NCI-H2196 treated with DMSO at 0.1 percent for 48 hours (cell line): ENCODE measurements around the gene CPNE1.
"Not testable (repeated sequence)": the region's sequence is repeated elsewhere in the genome, so short reads cannot be mapped to it uniquely, and the experiment has no call there.

Experiments
- DNase-seq: peaks from one replicate; lab custom pipeline; 2025; ENCODE audit not compliant: unreplicated experiment; lab: John Stamatoyannopoulos, UW

The CPNE1 gene

DNA sequence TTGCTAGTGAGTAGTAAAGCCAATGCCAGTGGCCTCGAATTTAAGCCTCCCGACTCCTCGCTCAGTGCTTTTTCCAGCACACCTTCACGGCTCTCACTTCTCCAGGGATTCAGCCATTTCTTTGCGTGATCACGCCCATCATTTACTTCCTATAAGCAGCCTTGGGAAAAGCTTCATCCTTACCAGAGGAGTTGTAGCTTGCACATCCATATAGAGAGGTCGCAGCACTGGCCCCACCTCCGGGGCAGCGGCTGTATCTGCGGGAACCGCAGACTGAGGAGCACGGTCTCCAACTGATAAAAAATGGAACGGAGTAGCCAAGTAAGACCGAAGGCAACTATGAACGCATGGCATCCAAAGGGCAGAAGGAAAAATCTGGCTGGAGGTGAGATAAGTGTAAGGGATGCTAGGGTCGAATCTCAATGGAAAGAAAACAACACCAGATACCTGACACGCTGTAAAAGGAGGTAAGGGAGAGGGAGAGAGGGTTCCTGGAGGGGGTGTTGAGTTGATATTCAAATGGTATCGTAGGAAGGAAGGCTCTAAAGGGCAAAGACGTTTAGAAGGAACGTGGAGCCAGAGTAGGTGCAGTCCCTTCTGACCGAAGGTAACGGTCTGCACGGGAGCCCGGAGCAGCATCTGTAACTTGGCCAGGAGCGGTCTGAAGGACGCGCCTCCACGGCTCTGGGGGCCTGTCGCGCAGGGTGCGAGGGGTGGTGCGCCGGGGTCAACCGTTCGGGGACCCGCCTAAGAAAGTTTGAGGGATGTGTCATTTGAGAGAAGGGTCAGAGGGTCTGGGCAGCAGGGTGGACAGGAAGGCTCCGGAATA is 33.8 kb upstream of the CPNE1 start:
- DNase-seq, result no peak

DNA sequence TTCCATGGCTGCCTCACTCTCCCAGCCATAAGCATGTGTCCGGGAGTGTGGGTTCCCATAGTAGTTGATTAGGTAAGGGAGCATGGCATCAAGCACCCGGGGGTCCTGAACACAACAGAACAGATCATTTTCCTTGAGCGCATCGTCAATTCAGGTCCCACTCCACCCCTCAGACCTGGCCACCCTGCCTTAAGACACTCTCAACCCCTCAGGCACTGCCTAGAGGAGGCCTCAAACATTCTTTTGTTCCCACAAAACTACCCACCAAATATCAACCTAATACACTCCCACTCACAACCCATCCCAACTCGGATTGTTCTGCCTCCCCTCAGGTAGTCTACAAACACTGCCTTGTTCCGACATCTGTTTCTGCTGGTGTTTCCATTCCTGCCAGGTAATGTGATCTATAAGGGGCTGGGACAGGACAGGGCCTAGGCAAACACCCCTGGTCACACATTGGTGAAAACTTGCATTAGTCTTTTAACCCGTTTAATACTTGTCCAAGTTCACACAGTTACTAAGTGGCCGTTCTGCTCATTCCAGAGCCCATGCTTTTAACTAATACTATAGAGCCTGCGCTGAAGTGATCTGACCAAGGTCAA is 33.1 kb upstream of the CPNE1 start:
- DNase-seq, result no peak

DNA sequence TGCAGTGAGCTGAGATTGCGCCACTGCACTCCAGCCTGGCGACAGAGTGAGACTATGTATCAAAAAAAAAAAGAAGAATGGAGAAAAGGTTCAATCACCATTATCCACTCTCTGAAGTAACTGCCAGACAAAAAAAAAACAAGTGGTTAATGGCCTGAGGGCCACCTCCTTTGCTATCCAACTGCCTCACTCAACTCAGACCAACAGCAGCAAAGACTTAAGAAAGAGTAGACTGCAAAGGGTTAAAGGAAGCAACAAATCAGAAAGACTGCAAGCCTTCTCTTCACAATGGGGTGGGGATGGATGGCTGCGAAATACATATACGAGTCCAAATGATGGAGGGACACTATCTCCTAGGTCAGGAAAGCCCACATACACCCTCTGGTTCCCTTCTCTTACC is 31.3 kb upstream of the CPNE1 start:
- DNase-seq, result no peak

- DNase-seq, result no peak
Measured at GRCh38 chr20:35695245-35695749, 30.6 kb upstream of the CPNE1 start.

DNA sequence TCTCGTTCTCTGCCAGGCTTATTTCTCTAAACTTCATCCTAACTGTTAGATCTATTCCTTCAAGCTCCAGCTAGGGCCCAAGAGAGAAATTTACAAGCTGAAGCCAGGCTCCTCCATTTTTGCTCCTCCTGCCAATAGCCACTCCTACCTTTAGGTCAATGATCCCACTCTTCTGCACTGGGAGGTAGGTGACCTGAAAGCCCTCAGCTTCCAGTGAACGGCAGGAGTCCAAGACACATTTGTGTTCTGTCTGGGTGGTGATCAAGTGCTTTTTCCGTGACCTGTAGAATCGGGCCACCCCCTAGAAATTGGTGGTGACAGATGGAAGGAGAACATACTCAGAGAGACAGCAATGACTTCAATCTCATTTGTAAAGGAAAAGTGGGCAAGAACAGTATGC is 25.6 kb upstream of the CPNE1 start:
- no peak for DNase-seq

GRCh38 chr20:35686872-35687271 is 22.2 kb upstream of the CPNE1 start:
- not testable (repeated sequence) for DNase-seq

DNA sequence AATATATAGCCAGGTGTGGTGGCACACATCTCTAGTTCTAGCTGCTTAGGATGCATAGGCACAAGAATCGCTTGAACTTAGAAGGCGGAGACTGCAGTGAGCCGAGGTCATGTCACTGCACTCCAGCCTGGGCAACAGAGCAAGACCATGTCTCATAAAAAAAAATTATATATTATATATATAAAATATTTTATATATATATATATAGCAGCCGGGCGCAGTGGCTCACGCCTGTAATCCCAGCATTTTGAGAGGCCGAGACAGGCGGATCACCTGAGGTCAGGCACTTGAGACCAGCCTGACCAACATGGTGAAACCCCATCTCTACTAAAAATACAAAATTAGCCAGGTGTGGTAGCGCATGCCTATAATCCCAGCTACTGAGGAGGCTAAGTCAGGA is 20.7 kb upstream of the CPNE1 start:
- DNase-seq, result not testable (repeated sequence)

GRCh38 chr20:35681960-35682359 is 17.3 kb upstream of the CPNE1 start:
- DNase-seq, result no peak

- no peak for DNase-seq
Measured at GRCh38 chr20:35680452-35681183, 15.9 kb upstream of the CPNE1 start.

GRCh38 chr20:35674921-35675320 is 10.2 kb upstream of the CPNE1 start:
- DNase-seq, result no peak

DNA sequence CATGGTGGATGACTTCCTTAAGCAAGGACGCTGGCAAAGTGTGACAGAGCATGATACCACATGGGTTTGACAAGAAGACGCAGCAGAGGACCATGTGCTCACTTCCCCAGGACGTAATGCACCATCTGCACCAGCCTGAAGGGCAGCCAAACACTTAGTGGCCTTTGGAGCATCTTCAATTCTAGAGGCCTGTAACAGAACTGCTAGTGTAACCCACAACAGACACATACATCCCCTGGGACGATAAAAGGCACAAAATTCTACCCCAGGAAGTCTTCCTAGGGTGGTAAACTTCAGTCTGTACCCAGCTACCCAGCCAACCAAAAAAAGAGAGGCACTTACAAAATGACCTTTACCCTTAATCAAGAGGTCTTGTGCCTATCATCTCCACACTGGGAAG is 9.2 kb upstream of the CPNE1 start:
- DNase-seq, result no peak

DNA sequence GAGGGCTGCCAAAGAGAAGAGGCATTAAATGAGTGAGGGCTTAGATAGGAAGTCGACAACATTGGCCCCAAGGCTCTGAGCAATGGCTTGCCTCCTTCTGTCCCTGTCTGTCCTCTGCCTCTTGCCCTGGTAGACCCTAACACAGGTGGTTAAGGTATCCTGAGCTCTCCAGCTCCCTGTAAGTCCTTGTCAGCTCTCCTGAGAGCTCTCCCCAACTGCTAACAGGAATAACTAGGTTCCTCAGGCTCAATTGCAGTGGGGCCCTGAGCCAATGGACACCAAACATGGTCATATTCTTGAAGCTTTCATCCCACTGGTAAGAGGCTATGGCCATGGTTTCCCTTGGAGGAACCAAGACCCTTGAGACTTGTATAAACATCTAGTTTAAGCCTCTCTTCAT is 5.0 kb upstream of the CPNE1 start:
- DNase-seq, result no peak

DNA sequence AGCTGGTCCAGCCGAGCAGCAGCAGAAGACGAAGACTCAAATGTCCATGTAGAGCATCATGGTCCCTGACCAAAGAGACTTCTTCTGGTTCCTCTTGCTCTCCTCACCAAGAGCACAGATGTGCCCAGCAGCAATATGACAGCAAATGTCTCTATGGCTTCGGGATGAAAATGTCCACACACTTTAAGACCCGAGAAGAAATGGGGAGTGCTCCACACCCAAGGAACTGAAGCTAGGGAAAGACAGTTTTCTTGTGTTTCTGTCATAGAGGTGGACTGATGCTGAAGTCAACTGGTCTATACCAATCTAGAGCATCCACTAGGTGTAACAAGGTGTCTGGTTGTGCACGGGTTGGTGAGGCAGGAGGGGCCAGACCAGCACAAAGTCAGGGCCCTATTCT is 4.5 kb upstream of the CPNE1 start:
- no peak for DNase-seq

GRCh38 chr20:35665949-35666288 is 1.2 kb upstream of the CPNE1 start:
- DNase-seq, result no peak

DNA sequence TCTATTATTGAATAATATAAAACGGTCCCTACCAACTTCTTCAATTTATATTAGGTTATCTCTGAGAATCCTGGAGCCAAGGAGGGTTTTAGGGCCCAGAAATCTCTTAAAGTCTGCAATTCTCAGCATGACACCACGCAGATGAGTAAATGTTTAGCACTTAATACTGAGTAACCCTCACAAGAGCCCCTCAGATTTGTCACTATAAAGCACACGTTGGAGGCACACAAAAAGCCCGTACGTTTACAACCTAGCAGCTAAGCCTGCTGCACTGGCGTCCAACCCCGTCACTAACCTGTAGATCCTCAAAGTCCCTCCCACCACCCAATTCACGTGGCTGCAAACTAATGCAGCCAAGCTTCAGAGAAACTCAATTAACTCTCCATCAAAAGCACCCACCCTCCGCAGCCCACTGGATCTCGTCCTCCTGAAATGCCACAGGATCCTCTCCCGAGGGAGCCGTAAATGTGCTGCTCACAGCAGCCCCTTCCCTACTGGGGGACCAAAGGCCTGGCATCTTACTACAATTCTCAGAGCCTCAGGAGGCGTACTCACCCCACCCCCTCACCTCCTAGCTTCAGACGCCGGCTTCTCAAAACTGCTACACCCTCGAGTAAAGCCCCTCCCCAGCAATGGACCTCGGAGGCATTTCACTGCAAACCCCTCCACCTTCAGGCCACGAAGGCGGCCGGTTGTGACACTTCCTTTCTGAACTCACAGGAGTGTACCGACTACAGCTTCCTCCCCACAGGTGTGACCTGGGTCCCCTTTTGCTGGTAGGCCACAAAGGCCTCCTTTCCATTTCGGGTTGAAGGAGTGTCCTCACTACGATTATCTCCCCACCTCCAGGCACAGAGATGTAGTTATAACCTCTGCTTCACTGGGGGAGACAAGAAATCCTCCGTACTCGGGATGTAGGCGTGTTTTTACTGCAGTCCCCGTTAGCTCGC is 909 bp downstream of the CPNE1 start:
- DNase-seq, result no peak

DNA sequence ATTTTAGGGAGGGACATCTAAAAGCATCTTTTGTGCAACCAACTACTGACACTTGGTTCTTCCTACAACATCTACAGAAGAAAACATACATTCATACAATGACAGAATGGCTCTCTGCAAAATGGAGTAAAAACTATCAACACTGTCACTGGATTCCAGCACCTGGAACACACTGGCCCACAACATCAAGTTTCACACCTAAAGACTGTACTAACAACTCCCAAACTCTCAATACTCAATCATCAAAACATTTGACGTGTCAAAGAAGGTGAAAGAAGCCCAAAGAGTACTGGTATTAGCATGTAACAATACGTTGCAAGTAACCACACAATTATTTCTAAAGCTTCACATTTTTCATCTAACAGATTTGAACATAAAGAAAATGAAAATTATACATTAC is 2.1 kb downstream of the CPNE1 start:
- DNase-seq, result no peak

GRCh38 chr20:35661908-35662307 is 2.8 kb downstream of the CPNE1 start:
- no peak for DNase-seq

DNA sequence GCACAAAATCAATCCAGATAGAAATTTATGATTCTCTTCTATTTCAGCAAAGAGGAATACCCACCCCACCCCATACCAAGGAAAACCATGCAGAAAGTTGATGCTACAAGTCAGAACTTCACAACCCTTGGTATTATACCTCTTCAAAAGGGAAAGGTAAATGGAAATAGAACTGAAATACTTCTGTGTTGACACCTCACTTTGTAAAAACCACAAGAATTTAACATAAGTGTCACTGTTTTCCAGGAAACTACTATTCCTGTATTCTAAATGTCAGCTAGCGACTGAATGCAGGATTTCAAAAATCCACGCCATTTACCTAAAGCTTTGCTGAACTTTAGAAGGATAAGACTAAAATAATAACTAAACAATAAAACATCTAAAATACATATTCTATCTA is 3.6 kb downstream of the CPNE1 start:
- no peak for DNase-seq

- no peak for DNase-seq
Measured at GRCh38 chr20:35660122-35660937, 4.4 kb downstream of the CPNE1 start.

GRCh38 chr20:35657271-35657670 is 7.4 kb downstream of the CPNE1 start:
- no peak for DNase-seq
